Amniotic epithelial cell (primary cell): Measurements from ENCODE around the gene PTPN5.
A peak's percentile ranks its signal among the peaks of the same experiment; 100 is the strongest.

Experiments used
- DNase-seq: peaks from one replicate; pipeline ENCODE4 v3.0.0-alpha.2; 2010; ENCODE audit warnings: low read depth

The PTPN5 gene

DNA sequence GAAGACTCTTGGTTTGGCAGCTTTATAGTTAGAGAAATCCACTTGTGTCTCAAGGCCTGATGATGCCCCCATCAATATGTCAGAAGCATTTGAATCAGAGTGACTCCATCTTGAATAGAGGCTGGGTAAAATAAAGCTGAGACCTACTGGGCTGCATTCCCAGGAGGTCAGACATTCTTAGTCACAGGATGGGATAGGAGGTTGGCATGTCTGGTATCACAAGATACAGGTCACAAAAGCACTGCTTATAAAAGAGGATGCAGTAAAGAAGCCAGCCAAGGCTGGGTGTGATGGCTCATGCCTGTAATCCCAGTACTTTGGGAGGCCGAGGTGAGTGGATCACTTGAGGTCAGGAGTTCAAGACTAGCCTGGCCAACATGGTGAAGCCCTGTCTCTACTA is 109.6 kb downstream of the PTPN5 start:
- DNase-seq, result peak; percentile 16
